ENCODE results near the gene SIX3.

DNA sequence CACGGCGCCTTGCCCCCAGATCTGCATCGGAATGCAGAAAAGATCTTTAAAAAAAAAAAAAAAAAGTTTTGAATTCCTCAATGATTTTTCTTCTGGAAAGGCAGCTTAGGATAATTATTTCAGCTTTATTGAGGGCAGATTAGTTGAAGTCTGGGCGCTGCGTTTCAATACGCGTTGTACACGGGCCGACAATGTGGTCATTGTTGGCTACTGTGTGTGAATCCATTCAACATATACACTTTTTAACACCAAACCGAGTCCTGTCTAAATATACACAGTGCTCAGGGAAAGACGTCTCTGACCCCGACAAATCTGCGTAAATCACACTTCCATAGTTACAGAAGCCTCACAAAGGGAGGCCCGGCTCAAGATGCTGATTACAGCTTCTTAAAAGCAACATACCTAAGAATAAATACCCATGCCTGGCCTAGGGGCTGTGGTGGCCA, 1.4 kb upstream of the SIX3 start:
- TF ChIP-seq, protein P1, sequence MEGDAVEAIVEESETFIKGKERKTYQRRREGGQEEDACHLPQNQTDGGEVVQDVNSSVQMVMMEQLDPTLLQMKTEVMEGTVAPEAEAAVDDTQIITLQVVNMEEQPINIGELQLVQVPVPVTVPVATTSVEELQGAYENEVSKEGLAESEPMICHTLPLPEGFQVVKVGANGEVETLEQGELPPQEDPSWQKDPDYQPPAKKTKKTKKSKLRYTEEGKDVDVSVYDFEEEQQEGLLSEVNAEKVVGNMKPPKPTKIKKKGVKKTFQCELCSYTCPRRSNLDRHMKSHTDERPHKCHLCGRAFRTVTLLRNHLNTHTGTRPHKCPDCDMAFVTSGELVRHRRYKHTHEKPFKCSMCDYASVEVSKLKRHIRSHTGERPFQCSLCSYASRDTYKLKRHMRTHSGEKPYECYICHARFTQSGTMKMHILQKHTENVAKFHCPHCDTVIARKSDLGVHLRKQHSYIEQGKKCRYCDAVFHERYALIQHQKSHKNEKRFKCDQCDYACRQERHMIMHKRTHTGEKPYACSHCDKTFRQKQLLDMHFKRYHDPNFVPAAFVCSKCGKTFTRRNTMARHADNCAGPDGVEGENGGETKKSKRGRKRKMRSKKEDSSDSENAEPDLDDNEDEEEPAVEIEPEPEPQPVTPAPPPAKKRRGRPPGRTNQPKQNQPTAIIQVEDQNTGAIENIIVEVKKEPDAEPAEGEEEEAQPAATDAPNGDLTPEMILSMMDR (IDR thresholded peaks at IDR 0.05) = no peak
- TF ChIP-seq, protein P2, sequence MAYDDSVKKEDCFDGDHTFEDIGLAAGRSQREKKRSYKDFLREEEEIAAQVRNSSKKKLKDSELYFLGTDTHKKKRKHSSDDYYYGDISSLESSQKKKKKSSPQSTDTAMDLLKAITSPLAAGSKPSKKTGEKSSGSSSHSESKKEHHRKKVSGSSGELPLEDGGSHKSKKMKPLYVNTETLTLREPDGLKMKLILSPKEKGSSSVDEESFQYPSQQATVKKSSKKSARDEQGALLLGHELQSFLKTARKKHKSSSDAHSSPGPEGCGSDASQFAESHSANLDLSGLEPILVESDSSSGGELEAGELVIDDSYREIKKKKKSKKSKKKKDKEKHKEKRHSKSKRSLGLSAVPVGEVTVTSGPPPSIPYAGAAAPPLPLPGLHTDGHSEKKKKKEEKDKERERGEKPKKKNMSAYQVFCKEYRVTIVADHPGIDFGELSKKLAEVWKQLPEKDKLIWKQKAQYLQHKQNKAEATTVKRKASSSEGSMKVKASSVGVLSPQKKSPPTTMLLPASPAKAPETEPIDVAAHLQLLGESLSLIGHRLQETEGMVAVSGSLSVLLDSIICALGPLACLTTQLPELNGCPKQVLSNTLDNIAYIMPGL (CRISPR knock-in tag; IDR thresholded peaks at IDR 0.05) = no peak
- TF ChIP-seq, protein P3, sequence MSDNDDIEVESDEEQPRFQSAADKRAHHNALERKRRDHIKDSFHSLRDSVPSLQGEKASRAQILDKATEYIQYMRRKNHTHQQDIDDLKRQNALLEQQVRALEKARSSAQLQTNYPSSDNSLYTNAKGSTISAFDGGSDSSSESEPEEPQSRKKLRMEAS (CRISPR knock-in tag; IDR thresholded peaks at IDR 0.05) = no peak
- TF ChIP-seq, protein P4, sequence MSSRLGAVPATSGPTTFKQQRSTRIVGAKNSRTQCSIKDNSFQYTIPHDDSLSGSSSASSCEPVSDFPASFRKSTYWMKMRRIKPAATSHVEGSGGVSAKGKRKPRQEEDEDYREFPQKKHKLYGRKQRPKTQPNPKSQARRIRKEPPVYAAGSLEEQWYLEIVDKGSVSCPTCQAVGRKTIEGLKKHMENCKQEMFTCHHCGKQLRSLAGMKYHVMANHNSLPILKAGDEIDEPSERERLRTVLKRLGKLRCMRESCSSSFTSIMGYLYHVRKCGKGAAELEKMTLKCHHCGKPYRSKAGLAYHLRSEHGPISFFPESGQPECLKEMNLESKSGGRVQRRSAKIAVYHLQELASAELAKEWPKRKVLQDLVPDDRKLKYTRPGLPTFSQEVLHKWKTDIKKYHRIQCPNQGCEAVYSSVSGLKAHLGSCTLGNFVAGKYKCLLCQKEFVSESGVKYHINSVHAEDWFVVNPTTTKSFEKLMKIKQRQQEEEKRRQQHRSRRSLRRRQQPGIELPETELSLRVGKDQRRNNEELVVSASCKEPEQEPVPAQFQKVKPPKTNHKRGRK (CRISPR knock-in tag; IDR thresholded peaks at IDR 0.05; ENCODE audit: borderline replicate concordance) = no peak
- TF ChIP-seq, protein P5, sequence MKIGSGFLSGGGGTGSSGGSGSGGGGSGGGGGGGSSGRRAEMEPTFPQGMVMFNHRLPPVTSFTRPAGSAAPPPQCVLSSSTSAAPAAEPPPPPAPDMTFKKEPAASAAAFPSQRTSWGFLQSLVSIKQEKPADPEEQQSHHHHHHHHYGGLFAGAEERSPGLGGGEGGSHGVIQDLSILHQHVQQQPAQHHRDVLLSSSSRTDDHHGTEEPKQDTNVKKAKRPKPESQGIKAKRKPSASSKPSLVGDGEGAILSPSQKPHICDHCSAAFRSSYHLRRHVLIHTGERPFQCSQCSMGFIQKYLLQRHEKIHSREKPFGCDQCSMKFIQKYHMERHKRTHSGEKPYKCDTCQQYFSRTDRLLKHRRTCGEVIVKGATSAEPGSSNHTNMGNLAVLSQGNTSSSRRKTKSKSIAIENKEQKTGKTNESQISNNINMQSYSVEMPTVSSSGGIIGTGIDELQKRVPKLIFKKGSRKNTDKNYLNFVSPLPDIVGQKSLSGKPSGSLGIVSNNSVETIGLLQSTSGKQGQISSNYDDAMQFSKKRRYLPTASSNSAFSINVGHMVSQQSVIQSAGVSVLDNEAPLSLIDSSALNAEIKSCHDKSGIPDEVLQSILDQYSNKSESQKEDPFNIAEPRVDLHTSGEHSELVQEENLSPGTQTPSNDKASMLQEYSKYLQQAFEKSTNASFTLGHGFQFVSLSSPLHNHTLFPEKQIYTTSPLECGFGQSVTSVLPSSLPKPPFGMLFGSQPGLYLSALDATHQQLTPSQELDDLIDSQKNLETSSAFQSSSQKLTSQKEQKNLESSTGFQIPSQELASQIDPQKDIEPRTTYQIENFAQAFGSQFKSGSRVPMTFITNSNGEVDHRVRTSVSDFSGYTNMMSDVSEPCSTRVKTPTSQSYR (CRISPR knock-in tag; IDR thresholded peaks at IDR 0.05) = no peak
- TF ChIP-seq, protein P6, sequence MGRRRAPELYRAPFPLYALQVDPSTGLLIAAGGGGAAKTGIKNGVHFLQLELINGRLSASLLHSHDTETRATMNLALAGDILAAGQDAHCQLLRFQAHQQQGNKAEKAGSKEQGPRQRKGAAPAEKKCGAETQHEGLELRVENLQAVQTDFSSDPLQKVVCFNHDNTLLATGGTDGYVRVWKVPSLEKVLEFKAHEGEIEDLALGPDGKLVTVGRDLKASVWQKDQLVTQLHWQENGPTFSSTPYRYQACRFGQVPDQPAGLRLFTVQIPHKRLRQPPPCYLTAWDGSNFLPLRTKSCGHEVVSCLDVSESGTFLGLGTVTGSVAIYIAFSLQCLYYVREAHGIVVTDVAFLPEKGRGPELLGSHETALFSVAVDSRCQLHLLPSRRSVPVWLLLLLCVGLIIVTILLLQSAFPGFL (CRISPR knock-in tag; IDR thresholded peaks at IDR 0.05; ENCODE audit: borderline replicate concordance) = no peak
- TF ChIP-seq ZNF396 (CRISPR knock-in tag; IDR thresholded peaks at IDR 0.05; ENCODE audit: borderline replicate concordance) (no peak), ZNF263 (CRISPR knock-in tag; IDR thresholded peaks at IDR 0.05; ENCODE audit: low read depth) (no peak), ESRRA (CRISPR knock-in tag; IDR thresholded peaks at IDR 0.05; ENCODE audit: borderline replicate concordance) (no peak)
